ENCODE results near the gene FRY.
"Not testable (repeated sequence)": the region's sequence is repeated elsewhere in the genome, so short reads cannot be mapped to it uniquely, and the experiment has no call there.

FRY gene

GRCh38 chr13:32041429-32041828, 9.9 kb downstream of the FRY start:
- no peak for DNase-seq (ENCODE audit: low read depth)

GRCh38 chr13:32042551-32042950, 11.0 kb downstream of the FRY start:
- DNase-seq (ENCODE audit: low read depth), result no peak

- DNase-seq (ENCODE audit: low read depth), result no peak
Observed at GRCh38 chr13:32044446-32044845, 12.9 kb downstream of the FRY start.

GRCh38 chr13:32045537-32045936, 14.0 kb downstream of the FRY start:
- DNase-seq (ENCODE audit: low read depth), result no peak

- DNase-seq (ENCODE audit: low read depth), result no peak
Observed at GRCh38 chr13:32045982-32046785, 14.6 kb downstream of the FRY start.

- DNase-seq (ENCODE audit: low read depth), result no peak
Observed at GRCh38 chr13:32047088-32047487, 15.5 kb downstream of the FRY start.

- DNase-seq (ENCODE audit: low read depth), result no peak
Observed at GRCh38 chr13:32047793-32048192, 16.2 kb downstream of the FRY start.

- no peak for DNase-seq (ENCODE audit: low read depth)
Observed at GRCh38 chr13:32048816-32049215, 17.2 kb downstream of the FRY start.

- DNase-seq (ENCODE audit: low read depth), result no peak
Observed at GRCh38 chr13:32051156-32051555, 19.6 kb downstream of the FRY start.

GRCh38 chr13:32056316-32056715, 24.7 kb downstream of the FRY start:
- DNase-seq (ENCODE audit: low read depth), result no peak

- DNase-seq (ENCODE audit: low read depth), result not testable (repeated sequence)
Observed at GRCh38 chr13:32057325-32057724, 25.8 kb downstream of the FRY start.

- DNase-seq (ENCODE audit: low read depth), result no peak
Observed at GRCh38 chr13:32059511-32059984, 28.0 kb downstream of the FRY start.

- no peak for DNase-seq (ENCODE audit: low read depth)
Observed at GRCh38 chr13:32060401-32060878, 28.9 kb downstream of the FRY start.

GRCh38 chr13:32063619-32064233, 32.2 kb downstream of the FRY start:
- DNase-seq (ENCODE audit: low read depth), result no peak

- DNase-seq (ENCODE audit: low read depth), result no peak
Observed at GRCh38 chr13:32067149-32067961, 35.8 kb downstream of the FRY start.

- DNase-seq (ENCODE audit: low read depth), result no peak
Observed at GRCh38 chr13:32068255-32068654, 36.7 kb downstream of the FRY start.

- DNase-seq (ENCODE audit: low read depth), result no peak
Observed at GRCh38 chr13:32073180-32073864, 41.7 kb downstream of the FRY start.

GRCh38 chr13:32075170-32075851, 43.7 kb downstream of the FRY start:
- no peak for DNase-seq (ENCODE audit: low read depth)

- no peak for DNase-seq (ENCODE audit: low read depth)
Observed at GRCh38 chr13:32079587-32079986, 48.0 kb downstream of the FRY start.

- DNase-seq (ENCODE audit: low read depth), result no peak
Observed at GRCh38 chr13:32080328-32080744, 48.8 kb downstream of the FRY start.

- DNase-seq (ENCODE audit: low read depth), result no peak
Observed at GRCh38 chr13:32081591-32081990, 50.0 kb downstream of the FRY start.

All from activated T-cell treated with anti-CD3 and anti-CD28 coated beads for 48 hours (primary cell).